OCI-LY1 (cell line): ENCODE measurements around the gene BAG5.

Source experiments
- H2AFZ ChIP-seq: fragments of 200-600 bp; sonication (generic), shearing (Covaris generic); 2 replicates; pipeline ENCODE4 v1.6.0; 2014; ENCODE audit warnings: antibody characterized with exemption, mild to moderate bottlenecking, low read length
- H3F3A ChIP-seq: fragments of 200-600 bp; sonication (generic), shearing (Covaris generic); 2 replicates; pipeline ENCODE4 v1.6.0; 2014; ENCODE audit warnings: mild to moderate bottlenecking, antibody characterized with exemption, low read length, moderate library complexity; ENCODE audit not compliant: insufficient read depth
- H3K27ac ChIP-seq: fragments of 200-600 bp; sonication (generic); 2 replicates; pipeline ENCODE4 v1.5.1; 2014; ENCODE audit warnings: low read length, mixed run types, mild to moderate bottlenecking, low read depth; ENCODE audit not compliant: poor library complexity, severe bottlenecking
- H3K27me3 ChIP-seq: fragments of 200-600 bp; sonication (generic); 2 replicates; pipeline ENCODE4 v1.6.0; 2014; ENCODE audit warnings: antibody characterized with exemption, mild to moderate bottlenecking, low read length, moderate library complexity; ENCODE audit not compliant: insufficient read depth
- H3K36me3 ChIP-seq: fragments of 200-600 bp; sonication (generic); 2 replicates; pipeline ENCODE4 v1.6.1; 2014; ENCODE audit warnings: mild to moderate bottlenecking, antibody characterized with exemption, low read length, moderate library complexity, mixed read lengths; ENCODE audit not compliant: insufficient read depth
- H3K4me1 ChIP-seq: fragments of 200-600 bp; sonication (generic); 2 replicates; pipeline ENCODE4 v1.5.1; 2014; ENCODE audit warnings: mild to moderate bottlenecking, low read length, moderate library complexity; ENCODE audit not compliant: insufficient read depth, severe bottlenecking
- H3K4me2 ChIP-seq: fragments of 200-600 bp; sonication (generic), shearing (Covaris generic); 2 replicates; pipeline ENCODE4 v1.6.1; 2014; ENCODE audit warnings: low read length
- H3K4me3 ChIP-seq: fragments of 200-600 bp; sonication (generic); 2 replicates; pipeline ENCODE4 v1.5.1; 2014; ENCODE audit warnings: low read length, low read depth, mild to moderate bottlenecking, mixed read lengths; ENCODE audit not compliant: poor library complexity, severe bottlenecking
- H3K79me2 ChIP-seq: fragments of 200-600 bp; shearing (Covaris generic); 2 replicates; pipeline ENCODE4 v1.6.1; 2016; ENCODE audit warnings: mixed run types, low read length, mixed read lengths; ENCODE audit not compliant: insufficient read depth
- H3K9ac ChIP-seq: fragments of 200-600 bp; sonication (generic), shearing (Covaris generic); 2 replicates; pipeline ENCODE4 v1.6.1; 2014; ENCODE audit warnings: mild to moderate bottlenecking, low read length, mixed read lengths
- H3K9me2 ChIP-seq: fragments of 200-600 bp; sonication (generic), shearing (Covaris generic); 2 replicates; pipeline ENCODE4 v1.6.1; 2014; ENCODE audit warnings: low read depth, mild to moderate bottlenecking, low read length, mixed read lengths
- H3K9me3 ChIP-seq: fragments of 200-600 bp; shearing (Covaris generic); 2 replicates; pipeline ENCODE4 v1.6.1; 2014; ENCODE audit warnings: low read length, mixed read lengths
- H4K20me1 ChIP-seq: fragments of 200-600 bp; sonication (generic), shearing (Covaris generic); 2 replicates; pipeline ENCODE4 v1.6.0; 2016; ENCODE audit warnings: mild to moderate bottlenecking, low read length; ENCODE audit not compliant: insufficient read depth
- EZH2 ChIP-seq: fragments of 200-600 bp; sonication (generic), shearing (Covaris generic); IDR thresholded peaks from 2 replicates; pipeline ENCODE4 v1.8.0; 2017; ENCODE audit warnings: borderline replicate concordance, mixed run types, mild to moderate bottlenecking, antibody characterized with exemption, low read length, moderate library complexity, mixed read lengths
- TF ChIP-seq, protein P1 (sequence below): fragments of 200-600 bp; sonication (generic), shearing (Covaris generic); IDR thresholded peaks from 2 replicates; pipeline ENCODE4 v1.5.1; 2017; ENCODE audit warnings: mild to moderate bottlenecking, antibody characterized with exemption, low read length, moderate library complexity, mixed read lengths

Gene BAG5

DNA sequence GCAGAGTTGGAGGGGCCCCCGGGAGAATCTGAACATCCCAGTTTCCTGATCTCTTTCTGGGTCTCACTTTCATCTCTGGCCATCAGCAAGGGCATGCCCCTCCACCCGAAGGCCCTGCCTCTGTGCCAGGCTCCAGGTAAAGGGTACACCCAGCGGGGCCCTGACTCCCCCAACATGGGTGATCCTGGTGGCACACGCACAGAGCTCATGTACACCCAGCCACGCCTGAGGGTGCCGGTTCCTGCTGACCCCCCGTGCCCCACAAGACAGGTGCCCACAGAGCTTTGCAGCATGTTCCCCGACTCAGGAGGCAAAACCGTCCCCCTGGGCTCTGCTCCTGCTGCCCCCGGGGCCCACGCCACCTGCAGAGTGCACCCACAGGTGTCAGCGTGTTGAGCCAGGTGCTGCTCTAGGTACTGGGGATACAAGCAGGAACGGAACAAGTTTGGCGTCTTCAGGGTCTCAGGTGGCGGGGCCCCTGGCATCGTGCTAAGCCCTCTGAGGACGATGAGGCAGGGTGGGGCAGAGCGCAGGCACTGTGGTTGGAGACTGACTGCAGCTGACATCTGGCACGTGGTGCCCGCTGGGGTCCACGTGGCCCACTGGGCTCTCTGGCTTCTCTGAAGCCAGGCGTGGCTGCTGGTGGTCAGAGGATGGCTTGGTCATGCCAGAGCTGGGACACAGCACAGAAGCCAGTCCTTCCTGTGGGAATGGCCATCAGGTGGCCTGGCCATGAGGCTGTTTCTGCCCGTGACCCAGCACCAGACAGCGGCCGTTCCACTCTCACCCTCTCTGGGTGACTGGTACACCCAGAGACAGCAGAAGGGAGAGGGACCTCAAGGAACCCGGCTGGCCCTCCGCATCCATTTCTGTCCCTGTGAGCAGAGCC lies 13.8 kb downstream of the BAG5 start:
- H3K79me2 ChIP-seq: no peaks in the 10 kb centered on the region
- H3K36me3 ChIP-seq: no peaks in the 10 kb centered on the region
- no peak overlapping the region for H3K27ac ChIP-seq
- H3K27me3 ChIP-seq: no peaks in the 10 kb centered on the region
- H4K20me1 ChIP-seq: no peaks in the 10 kb centered on the region
- no peaks in the 10 kb centered on the region for H3K4me1 ChIP-seq
- TF ChIP-seq, protein P1, sequence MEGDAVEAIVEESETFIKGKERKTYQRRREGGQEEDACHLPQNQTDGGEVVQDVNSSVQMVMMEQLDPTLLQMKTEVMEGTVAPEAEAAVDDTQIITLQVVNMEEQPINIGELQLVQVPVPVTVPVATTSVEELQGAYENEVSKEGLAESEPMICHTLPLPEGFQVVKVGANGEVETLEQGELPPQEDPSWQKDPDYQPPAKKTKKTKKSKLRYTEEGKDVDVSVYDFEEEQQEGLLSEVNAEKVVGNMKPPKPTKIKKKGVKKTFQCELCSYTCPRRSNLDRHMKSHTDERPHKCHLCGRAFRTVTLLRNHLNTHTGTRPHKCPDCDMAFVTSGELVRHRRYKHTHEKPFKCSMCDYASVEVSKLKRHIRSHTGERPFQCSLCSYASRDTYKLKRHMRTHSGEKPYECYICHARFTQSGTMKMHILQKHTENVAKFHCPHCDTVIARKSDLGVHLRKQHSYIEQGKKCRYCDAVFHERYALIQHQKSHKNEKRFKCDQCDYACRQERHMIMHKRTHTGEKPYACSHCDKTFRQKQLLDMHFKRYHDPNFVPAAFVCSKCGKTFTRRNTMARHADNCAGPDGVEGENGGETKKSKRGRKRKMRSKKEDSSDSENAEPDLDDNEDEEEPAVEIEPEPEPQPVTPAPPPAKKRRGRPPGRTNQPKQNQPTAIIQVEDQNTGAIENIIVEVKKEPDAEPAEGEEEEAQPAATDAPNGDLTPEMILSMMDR: no peak
- TF ChIP-seq EZH2: no peak
- no peak overlapping the region for H3K9ac ChIP-seq
- no peaks in the 10 kb centered on the region for H3F3A ChIP-seq
- no peaks in the 10 kb centered on the region for H3K9me3 ChIP-seq
- no peaks in the 10 kb centered on the region for H3K9me2 ChIP-seq
- H3K4me2 ChIP-seq: no peak overlapping the region
- H2AFZ ChIP-seq: no peak overlapping the region
- no peak overlapping the region for H3K4me3 ChIP-seq

DNA sequence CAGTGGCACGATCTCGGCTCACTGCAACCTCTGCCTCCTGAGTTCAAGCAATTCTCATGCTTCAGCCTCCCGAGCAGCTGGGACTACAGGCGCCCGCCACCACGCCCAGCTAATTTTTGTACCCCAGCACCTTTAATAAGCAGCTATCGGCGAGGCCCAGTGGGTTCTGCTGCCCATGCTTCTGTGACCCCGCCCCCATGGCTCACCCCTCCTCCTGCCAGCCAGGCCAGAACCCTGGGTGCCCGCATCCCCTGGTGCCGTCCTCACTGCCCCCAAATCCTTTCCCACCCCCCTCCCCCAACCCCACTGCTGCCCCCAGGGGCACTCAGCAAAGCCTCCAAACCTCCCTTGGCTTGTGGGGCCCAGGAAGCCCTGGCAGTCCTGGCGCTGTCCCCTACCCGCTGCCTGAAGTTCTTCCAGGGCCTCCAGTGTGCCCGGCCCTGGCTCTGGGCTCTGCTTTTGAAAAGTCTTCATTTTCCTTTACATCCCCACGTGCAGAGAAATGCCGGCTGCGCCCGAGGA lies 14.5 kb downstream of the BAG5 start:
- TF ChIP-seq EZH2: no peak
- TF ChIP-seq, protein P1: no peak
- no peak overlapping the region for H3K4me3 ChIP-seq
- H2AFZ ChIP-seq: no peak overlapping the region
- no peaks in the 10 kb centered on the region for H4K20me1 ChIP-seq
- H3K9me3 ChIP-seq: no peaks in the 10 kb centered on the region
- H3F3A ChIP-seq: no peaks in the 10 kb centered on the region
- H3K9me2 ChIP-seq: no peaks in the 10 kb centered on the region
- H3K79me2 ChIP-seq: no peaks in the 10 kb centered on the region
- no peaks in the 10 kb centered on the region for H3K27me3 ChIP-seq
- no peak overlapping the region for H3K9ac ChIP-seq
- no peaks in the 10 kb centered on the region for H3K36me3 ChIP-seq
- H3K4me1 ChIP-seq: no peaks in the 10 kb centered on the region
- H3K27ac ChIP-seq: no peak overlapping the region
- no peak overlapping the region for H3K4me2 ChIP-seq

DNA sequence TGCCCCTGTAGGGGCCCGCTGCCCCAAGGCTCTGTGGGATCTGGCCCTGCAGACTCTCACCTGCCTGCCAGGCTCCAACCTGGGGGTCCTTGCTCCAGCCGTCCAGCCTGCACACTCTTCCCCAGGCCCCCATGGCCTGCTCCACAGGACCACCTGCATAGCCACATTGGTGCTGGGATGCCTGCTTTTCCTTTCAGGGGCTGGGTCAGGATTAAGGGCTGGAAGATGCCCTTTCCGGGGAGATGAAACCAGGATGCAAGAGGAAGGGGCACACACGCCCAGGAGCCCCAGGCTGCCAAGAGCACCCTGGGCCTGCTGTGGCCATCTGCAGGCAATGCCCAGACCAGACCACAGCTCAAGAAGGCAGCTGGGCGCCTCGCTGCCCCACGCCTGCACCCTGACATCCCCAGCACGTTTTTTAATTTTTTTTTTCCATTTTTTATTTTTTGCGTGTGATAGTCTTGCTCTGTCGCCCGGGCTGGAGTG lies 15.0 kb downstream of the BAG5 start:
- Histone ChIP-seq H3F3A (no peaks in the 10 kb centered on the region), H3K36me3 (no peaks in the 10 kb centered on the region), H3K4me2 (no peak overlapping the region), H3K4me3 (no peak overlapping the region), H3K27ac (no peak overlapping the region), H3K9me2 (no peaks in the 10 kb centered on the region), H3K9ac (no peak overlapping the region), H3K27me3 (no peaks in the 10 kb centered on the region), H3K9me3 (no peaks in the 10 kb centered on the region), H2AFZ (no peak overlapping the region), H4K20me1 (no peaks in the 10 kb centered on the region), H3K79me2 (no peaks in the 10 kb centered on the region), H3K4me1 (no peaks in the 10 kb centered on the region)
- no peak for TF ChIP-seq EZH2
- TF ChIP-seq, protein P1: no peak
